SH-SY5Y (cell line): Measurements from ENCODE around the gene CCDC88A.

Experiments
- GATA2 ChIP-seq: IDR thresholded peaks from 2 replicates; pipeline ENCODE4 v1.6.1; 2011; ENCODE audit warnings: mild to moderate bottlenecking, low read depth, low read length
- GATA3 ChIP-seq: IDR thresholded peaks from 2 replicates; pipeline ENCODE4 v1.6.1; 2011; ENCODE audit warnings: low read depth, mild to moderate bottlenecking, low read length, moderate library complexity

The CCDC88A gene, protein sequence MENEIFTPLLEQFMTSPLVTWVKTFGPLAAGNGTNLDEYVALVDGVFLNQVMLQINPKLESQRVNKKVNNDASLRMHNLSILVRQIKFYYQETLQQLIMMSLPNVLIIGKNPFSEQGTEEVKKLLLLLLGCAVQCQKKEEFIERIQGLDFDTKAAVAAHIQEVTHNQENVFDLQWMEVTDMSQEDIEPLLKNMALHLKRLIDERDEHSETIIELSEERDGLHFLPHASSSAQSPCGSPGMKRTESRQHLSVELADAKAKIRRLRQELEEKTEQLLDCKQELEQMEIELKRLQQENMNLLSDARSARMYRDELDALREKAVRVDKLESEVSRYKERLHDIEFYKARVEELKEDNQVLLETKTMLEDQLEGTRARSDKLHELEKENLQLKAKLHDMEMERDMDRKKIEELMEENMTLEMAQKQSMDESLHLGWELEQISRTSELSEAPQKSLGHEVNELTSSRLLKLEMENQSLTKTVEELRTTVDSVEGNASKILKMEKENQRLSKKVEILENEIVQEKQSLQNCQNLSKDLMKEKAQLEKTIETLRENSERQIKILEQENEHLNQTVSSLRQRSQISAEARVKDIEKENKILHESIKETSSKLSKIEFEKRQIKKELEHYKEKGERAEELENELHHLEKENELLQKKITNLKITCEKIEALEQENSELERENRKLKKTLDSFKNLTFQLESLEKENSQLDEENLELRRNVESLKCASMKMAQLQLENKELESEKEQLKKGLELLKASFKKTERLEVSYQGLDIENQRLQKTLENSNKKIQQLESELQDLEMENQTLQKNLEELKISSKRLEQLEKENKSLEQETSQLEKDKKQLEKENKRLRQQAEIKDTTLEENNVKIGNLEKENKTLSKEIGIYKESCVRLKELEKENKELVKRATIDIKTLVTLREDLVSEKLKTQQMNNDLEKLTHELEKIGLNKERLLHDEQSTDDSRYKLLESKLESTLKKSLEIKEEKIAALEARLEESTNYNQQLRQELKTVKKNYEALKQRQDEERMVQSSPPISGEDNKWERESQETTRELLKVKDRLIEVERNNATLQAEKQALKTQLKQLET (N-terminal part only)

GRCh38 chr2:55419679-55420438, at the start of gene CCDC88A:
CCDC88A (minus strand) TSS chr2:55419856; CDS start chr2:55419079, 777 bp downstream.
- TF ChIP-seq GATA2 (0 out of 2 replicates have a peak, but pooled peaks have one; percentile 7), GATA3 (no peak)

DNA sequence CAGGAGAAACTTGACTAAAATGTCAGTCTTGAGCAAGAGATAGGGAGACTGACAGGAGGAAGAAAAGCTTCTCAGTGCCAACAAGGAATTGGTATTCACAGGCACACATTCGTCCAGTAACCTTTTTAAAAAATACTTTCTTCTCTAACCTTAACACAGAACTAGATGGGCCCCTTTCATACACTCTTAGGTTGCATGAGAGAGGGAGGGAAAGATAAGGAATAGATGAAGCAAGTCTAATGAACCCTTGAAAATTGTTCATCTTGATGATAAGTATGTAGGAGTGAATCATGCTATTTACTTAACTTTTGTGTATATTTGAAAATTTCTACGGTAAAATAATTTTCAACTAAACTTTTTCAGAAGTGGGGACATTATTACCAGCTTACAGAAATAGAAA, 42.0 kb upstream of the CCDC88A start:
- TF ChIP-seq GATA3 (no peak), GATA2 (no peak)

DNA sequence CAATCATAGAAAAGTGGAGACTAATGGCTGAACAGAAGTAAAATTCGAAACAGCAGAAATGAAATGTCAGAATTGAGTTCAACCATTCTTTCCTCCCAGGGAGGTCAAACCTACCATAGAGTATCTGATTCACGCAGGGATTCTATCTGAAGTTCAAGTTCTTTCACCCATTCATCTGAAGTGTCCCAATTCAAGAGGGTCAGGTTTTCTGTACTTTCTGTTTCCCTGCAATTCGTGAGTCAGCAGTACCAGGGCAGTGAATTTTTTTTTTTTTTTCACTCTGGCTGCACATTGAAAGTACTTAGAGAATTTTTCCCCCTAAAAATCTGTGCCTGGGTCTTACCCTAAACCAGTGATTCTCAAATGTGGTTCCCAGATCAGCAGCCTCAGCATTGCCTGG, 40.9 kb upstream of the CCDC88A start:
- TF ChIP-seq GATA3 (no peak), GATA2 (no peak)

GRCh38 chr2:55459714-55460274, 40.1 kb upstream of the CCDC88A start:
- TF ChIP-seq GATA3 (no peak), GATA2 (no peak)

DNA sequence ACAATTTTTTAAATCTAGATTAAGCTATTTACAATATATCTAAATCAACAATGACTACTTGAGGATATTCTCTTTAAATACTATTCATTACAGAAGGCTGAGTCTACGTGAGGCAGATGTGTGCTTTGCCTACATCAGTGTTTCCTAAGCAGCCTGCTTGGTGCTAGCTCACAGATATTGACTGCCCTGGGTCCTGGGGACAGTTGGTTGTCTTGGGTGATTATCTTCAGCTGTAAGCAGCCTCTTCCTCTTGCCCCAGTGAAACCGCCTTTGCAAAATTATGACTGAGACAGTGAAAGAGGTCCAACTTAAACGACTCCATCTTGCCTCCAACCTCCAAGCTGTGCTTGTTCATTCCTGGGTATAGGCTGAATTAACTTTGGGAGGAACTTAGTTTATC, 39.6 kb upstream of the CCDC88A start:
- TF ChIP-seq GATA2, result no peak
- no peak for TF ChIP-seq GATA3

DNA sequence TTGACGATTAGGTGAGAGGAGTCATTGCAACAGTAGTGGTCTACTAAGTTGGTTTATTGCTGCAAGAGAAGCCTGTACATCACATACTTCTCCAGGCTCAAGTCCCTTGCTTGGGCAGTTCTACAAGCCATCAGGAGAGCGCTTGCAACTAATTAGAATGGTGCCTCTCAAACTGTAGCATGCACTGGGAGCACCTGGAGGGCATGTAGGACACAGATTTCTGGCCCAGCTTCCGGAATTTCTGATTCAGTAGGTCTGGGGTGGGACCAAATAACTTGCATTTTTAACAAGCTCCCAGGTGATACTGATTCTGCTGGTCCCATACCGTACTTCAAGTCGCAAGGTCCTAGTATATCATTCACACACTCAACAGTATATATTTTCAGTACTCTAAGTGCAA, 34.5 kb upstream of the CCDC88A start:
- TF ChIP-seq GATA2, result no peak

DNA sequence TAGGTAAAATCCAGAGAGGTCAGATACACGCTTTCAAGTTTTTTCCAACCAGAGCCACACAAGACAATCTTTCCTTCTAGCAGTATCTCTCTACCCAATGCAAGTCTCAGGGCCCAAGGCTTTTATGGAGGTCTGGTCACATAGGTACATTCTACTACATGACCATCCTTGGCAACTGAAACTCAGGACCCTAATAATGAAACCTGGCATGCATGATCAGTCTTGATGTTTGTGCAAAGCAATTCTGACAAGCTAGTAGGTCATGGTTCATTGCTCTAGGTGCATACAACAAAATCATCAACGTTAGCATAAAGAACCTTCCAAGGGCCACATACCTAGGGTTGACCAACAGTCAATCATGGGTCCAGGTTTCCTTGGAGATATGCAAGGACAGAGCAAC, 33.2 kb upstream of the CCDC88A start:
- TF ChIP-seq GATA3, result no peak
- no peak for TF ChIP-seq GATA2

DNA sequence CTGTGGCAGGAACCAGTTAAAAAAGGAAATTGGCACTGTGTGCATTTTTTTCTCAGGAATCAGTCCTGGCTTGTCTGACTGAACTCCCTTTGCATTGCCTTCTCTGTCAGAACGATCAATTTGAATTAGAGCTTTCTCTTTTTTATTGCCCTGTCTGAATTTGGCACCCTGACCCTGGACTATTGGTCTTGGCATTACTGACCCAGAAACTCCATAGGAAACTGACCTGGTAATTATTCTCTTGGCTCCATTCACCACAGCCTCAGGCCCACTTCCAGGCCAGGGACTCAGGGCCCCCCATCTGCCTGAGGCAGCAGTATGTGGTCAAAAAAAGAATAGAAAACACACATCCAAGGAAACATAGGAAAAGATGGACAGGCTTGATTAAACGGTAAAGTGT, 32.0 kb upstream of the CCDC88A start:
- TF ChIP-seq GATA3, result no peak
- TF ChIP-seq GATA2, result no peak

DNA sequence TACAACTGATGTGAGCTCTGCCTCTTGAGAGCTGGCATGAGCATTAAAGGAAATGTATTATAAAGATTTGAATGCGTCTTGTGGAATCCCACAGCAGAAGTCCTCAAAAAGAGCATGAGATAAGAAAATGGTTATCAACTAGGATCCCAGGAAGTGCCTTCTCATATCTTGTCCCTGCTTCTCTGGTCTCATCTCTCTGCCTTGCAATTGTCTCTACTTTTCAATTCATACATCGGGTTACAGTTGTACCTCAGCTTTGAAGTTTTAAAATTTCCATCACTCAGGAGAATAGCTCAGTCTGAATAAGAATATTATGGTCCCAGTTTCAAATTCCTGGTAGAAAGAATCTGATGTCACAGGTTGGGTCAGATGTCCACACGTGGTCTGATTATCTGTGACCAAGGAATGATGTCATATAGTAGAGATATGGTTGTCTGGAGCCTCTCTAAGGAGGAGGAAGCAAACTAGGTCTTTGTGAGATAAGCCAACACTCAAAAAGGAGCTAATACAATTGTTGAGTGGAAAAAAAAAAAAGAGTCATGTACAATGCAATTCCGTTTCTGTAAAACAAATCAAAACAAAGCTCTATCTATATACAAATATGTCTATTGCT, 21.7 kb upstream of the CCDC88A start:
- TF ChIP-seq GATA2, result no peak
- no peak for TF ChIP-seq GATA3

DNA sequence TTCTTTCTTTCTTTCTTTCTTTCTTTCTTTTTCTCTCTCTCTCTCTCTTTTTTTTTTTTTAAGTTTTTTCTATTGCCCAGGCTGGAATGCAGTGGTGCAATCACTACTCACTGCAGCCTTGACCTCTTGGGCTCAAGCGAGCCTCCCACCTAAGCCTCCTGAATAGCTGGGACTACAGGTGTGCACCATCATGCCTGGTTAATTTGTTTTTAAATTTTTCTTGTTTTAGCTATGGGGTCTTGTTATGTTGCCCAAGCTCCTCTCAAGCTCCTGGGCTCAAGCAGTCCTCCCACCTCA, 19.4 kb upstream of the CCDC88A start:
- TF ChIP-seq GATA2 (no peak), GATA3 (no peak)

DNA sequence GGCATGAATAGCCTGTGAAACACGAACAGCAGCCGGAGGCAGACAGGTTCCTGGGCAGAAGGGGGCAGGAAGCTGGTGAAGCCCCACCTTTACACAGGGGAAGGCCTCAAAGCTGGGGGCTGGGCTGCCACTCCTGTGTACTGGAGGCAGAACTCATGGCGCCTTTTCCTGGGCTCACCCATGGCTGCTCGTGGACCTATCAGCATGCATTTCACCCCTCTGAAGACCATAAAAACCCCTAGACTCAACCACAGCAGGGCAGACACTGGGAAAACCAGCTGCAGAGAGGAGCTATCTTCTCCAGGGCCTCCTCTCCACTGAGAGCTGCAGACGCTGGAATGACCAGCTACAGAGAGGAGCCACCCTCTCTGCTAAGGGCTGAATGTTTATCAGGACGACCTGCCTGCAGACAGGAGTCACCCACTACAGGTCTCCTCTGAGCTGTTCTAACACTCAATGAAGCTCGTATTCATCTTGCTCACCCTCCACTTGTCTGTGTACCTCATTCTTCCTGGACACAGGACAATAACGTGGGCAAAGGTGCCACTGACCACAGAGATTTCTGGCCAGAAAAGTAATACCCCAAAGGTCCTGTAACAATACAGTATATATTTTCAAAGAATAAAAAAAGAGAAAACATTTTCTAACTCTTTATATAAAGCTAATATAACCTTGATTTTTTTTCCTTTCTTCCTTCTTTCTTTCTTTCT, 18.9 kb upstream of the CCDC88A start:
- TF ChIP-seq GATA3 (no peak), GATA2 (no peak)

DNA sequence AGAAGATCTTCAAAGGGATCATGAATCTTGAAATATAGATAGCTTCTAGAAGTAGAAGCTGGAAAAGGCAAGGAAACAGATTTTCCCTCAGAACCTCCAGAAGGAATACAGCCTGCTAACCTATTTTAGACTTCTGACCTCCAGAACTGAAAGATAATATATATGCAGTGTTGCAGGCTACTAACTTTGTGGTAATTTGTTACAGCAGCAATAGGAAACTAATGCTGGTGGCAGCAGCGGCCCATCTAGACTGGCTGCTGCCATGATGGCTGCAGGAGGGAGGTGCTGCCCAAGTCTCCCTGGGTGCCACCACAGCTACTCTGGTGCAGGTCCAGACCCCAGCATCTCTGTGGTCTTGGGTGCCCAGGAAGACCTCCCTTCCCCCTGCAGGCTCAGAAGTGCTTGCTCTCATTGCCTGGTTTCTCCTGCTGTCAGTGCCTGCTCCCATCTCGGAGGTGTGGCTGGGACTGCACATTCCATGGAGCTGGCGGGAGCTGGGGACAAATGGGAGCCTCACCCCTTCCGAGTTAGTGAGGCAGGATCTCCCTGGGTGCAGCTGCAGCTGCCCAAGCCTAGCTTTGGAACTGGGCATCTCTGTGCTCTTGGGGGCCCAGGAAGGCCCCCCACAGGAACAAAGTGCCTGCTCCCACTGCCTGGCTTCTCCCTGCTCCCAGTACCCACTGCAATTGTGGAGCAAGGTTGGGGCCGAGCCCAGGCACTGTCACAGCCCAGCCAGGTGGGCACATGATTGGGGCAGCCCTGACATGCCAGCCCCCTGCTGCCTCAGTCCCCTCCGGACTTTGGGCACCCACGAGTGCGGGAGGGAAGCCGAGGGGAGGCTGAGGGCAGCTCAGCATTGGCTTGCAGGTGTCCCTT, 18.1 kb upstream of the CCDC88A start:
- TF ChIP-seq GATA2 (no peak), GATA3 (no peak)
